TTC549 (cell line): ENCODE measurements around the gene FXR1.
"Not testable (repeated sequence)": the region's sequence is repeated elsewhere in the genome, so short reads cannot be mapped to it uniquely, and the experiment has no call there.

Experiments
- FAIRE-seq: peaks from 2 replicates; lab custom pipeline; 2012; peaks lifted over from hg19 to GRCh38; lab: Jason Lieb, UNC

FXR1 gene

DNA sequence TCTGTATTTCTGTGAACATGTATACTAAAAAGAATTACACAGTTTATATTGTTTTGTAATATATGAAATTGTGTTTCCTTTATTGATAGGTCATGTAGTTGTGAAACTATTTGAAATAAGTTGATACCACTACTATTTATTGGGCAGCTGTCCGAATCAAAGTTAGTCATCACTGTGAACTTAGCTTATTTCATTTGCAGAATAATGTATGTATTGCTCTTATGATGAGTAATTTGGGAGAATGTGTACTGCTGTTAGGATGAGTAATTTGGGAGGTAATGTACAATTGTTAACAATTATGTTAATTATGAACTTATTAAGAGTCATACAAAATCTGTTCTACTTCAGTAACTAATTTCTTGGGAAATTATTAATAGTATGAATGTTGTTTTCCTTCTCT is 22.2 kb downstream of the FXR1 start:
- FAIRE-seq: no peak

DNA sequence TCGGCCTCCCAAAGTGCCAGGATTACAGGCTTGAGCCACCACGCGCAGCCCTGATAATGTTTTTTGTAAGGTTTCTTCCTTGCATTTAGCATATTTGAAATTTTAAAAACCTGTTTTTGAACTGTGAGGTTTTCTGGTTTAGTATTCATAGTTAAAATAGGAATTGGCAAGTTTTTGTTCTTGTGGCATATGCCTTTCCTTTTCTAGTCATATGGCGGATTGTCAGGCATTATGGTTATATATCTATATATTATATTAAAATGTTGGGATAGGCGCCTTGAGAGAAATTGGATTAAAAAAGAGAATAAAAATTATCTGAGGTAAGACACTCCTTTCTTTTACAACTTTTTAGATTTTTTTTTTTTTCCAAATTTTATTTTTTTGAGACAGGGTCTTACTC is 28.4 kb downstream of the FXR1 start:
- FAIRE-seq: no peak

DNA sequence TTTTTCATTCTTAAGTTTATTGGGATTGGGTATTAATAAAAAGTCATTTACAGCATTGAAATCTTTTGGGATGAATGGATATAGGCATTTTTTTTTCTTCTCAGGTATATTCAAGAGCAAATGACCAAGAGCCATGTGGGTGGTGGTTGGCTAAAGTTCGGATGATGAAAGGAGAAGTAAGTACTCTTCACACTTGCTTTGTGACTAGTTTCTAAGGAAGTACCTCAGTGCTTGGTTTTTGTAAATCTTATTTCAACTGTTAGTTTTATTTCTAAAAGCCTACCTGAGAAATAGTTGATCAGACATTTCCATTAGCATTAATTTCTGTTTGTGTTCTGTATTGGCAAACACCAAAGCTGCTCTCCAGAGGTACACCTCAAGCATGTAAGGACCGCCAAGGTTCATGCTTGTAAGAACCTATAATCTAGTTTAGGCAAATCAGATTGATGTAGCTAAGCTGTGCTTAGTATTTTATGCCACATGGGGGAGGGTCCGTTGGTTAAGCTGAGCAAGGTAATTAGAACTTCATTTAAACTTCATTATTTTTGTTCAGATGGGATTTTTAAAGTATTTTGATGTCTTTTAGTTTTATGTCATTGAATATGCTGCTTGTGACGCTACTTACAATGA is 35.4 kb downstream of the FXR1 start:
- FAIRE-seq: no peak

DNA sequence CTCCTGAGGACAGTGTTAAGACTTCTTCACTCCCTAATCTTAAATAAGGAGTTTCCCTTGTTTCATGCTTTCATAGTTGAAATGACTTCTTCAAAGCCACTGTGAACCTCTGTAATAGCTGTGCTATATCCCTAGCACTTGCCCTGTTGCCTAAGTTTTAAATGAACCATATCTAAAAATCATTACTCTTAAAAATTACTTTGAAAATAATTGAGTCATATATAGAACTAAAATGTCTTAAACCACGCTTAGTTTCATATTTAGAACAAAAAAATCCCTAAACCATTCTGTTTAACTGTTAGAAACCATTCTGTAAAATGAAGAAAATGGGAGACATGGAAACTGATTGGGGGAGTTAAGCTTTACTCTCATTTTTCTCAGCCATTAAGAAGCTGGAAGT is 47.2 kb downstream of the FXR1 start:
- no peak for FAIRE-seq

DNA sequence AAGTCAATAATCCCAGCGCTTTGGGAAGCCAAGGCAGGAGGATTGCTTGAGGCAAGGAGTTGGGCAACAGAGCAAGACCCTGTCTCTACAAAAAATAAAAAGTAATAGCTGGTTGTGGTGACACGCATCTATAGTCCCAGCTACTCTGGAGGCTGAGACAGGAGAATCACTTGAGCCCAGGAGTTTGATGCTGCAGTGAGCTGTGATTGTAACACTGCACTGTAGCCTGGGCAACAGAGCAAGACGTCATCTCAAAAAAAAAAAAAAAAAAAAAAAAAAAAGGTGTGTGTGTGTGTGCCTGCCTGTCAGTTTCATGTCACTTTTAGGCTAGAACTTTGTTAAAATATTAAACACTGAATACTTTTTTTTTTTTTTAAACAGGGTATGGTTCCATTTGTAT is 48.6 kb downstream of the FXR1 start:
- FAIRE-seq: no peak

DNA sequence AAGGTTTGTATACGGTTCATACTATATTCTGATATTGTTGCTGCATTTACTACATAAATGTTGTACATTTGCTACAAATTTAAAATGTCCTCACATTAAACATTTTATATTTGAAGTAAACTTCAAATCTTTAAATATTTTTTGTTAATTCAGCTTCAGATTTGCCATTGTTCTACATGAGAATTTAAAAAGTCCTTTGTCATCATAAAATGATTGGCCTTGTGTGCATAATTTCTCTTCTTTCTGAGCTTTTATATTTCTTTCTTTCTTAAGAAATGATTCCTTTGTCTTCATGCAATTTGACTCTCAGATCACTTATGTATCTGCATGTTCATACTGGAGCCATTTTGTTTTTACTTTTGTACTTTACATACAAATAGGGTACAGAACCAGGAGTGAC is 49.1 kb downstream of the FXR1 start:
- FAIRE-seq: no peak

DNA sequence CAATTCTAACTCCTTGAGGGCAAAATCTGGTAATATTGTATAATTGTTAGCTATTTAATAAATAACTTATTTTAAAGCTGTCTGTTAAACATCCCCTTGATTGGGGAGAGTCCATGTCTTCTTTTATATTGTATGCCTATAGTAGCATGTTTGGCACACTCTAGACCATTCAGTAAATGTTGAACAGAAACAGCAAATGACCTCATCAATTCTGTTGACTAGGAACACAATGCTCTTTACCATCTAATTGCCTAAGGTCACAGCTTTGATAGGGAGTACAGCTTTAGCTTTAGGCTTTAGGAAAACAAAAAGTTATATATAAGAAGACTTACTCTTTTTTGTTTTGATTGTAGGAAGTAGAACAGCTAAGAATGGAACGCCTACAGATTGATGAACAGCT is 50.1 kb downstream of the FXR1 start:
- FAIRE-seq: no peak

DNA sequence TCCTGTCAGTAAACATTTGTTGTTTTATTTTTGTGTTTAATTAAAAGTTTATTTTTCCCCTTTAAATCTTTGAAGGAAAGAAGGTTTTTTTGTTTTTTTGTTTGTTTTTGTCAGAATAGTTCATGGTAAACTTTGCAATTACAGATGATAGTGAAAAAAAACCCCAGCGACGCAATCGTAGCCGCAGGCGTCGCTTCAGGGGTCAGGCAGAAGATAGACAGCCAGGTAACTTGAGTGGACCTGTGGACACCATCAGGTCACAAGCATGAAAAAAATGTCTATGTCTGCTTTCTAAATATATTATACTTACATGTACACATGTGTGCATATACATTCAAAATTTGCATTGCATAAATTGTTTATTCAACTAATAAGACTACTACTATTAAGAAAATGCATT is 58.5 kb downstream of the FXR1 start:
- FAIRE-seq: no peak

DNA sequence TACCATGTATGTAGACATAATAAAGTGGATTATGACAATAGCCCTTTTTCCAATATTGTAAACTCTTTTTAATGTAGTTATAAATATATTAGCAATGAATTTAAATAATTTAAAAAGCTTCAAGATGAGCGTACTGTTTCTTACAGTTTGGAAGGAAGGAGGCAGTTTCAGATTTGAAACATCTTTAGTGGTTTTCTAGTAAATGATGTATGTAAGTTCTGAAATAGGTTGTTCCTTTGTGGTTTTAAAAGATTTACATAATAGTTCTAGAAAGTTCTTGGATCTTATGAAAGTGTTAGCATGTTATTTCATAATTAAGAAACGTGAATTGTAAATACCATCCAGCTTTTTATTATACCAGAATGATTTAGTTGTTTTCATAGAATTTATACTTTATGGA is 61.1 kb downstream of the FXR1 start:
- FAIRE-seq: no peak

DNA sequence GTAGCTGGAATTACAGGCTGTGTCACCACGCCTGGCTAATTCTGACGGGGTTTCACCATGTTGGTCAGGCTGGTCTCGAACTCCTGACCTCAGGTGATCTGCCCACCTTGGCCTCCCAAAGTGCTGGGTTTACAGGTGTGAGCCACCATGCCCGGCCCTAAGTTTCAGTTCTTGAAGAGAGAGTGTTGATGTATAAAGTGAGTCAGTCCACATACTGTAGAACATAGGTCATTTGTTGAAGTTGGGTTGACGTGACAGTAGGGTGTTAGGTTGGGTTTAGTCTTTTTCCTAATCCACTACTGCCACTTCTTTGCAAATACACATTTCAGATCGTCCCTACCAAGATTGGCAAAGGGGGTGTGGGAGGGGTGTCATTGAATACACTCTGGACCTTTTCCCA is 61.8 kb downstream of the FXR1 start:
- FAIRE-seq: no peak

DNA sequence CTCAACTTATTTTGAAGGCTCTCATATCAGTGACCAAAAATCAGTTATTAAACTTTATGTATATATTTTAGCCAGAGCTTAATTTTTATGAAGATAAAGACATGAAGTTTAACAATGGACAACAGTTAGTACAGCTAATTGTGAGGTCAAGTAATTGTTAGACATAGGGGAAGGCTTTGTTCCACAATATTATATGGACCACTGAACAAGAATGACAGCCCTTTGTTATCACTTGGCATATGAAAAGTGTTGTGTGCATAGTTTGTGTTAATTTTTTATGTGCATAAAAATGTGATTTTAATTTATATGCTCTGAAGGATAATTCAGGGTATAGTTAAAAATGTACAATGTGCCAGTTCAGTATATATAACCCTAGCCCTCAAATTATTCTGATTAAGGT is 65.0 kb downstream of the FXR1 start:
- FAIRE-seq: no peak

DNA sequence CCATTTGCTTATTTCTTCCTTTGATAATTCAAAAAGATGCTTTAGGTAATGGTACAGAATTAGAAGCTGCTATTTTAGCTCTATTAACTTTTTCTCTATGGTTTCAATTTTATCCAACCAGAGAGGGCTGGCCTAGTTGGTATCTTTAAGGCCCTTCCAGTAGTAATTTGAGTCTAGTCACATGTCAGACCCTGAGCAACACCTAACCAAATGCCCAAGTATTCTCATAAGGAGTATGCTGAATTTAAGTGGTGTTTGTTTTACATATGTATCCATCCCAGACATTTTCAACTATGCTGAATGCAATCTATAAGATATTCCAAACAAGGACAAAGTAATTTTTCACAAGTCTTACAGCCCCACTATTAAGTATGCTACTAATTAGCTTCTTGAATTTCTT is 67.5 kb downstream of the FXR1 start:
- no peak for FAIRE-seq

DNA sequence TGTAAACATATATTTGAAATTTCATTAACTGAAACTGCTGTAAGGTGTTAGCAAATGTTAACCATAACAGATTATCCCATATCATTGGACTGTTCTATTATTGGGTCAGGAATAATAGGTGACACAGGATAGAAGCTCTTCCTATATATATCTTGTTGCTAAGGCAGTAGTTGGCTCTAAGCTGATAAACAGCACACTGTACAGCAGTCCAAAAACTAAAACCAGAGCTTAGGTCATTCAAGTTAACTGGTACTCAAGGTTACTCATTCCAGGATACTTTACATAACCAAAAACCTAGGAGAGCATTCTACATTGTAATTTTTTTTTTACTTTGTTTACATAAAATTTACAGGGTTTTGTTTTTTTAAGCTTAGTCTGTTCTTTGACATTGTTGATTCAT is 68.1 kb downstream of the FXR1 start:
- no peak for FAIRE-seq

DNA sequence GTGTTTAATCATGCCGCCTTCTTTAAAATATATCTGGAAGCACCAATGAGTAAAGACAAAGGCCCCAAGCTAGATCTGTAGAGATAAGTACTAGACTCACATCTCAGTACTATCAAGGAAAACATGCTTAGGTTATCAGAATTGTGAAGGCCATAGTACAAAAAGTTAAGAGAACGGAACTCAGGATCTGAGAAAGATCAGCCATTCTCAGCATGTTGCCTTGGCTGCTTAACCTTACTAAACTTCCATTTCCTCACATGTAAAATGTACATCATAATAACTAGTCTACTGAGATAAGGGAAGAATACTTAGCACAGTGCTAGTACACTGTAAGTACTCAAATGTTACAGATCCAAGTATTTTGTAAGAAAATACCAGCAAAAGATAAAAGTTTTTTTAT is 69.4 kb downstream of the FXR1 start:
- no peak for FAIRE-seq

DNA sequence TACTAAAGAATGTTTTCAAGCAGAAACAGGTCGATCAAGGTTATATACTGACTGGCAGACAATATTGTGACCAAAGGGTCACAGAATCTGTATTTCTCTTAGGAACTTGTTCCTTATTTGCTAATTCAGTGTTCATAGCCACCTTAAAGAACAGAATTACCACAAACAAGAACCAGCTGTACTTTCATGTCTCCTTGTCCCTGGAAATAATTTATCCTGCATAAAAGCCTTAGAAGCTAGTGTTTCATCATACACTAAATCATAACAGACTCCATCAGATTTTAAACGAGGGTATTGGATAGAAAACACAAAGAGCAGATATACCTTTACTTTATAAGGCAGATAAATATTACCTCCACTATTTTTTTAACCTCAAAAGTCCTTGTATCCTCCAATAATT is 70.7 kb downstream of the FXR1 start:
- no peak for FAIRE-seq

DNA sequence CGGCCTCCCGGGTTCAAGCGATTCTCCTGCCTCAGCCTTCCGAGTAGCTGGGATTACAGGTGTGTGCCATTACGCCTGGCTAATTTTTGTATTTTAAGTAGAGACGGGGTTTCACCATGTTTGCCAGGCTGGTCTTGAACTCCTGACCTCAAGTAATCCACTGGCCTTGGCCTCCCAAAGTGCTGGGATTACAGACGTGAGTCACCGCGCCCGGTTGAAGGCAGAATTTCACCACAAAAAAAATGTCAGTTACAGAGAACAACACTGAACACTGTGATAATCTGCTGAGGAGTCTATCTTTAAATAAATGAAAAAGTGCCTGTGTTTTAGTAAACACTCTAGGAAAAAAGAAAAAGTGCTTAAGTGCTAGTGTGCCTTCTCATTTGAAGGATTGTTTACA is 73.9 kb downstream of the FXR1 start:
- FAIRE-seq: not testable (repeated sequence)

DNA sequence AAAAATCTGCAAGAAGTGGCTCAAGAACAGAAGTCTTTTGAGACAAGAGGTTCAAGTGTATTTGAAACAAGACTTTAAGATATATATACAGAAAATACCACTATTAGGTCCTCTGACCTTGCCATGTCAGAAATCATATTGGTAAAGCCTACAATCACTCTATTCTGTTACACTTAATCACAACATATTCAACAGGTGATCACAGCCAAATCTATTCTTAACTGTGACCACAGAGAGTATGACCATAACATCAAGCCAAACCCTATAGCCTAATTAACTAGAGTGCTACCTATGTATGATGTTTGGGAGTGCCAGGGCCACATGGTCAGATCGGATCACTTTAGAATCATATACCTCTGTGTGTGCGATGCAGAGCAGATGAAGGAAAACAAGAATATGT is 74.9 kb downstream of the FXR1 start:
- no peak for FAIRE-seq

DNA sequence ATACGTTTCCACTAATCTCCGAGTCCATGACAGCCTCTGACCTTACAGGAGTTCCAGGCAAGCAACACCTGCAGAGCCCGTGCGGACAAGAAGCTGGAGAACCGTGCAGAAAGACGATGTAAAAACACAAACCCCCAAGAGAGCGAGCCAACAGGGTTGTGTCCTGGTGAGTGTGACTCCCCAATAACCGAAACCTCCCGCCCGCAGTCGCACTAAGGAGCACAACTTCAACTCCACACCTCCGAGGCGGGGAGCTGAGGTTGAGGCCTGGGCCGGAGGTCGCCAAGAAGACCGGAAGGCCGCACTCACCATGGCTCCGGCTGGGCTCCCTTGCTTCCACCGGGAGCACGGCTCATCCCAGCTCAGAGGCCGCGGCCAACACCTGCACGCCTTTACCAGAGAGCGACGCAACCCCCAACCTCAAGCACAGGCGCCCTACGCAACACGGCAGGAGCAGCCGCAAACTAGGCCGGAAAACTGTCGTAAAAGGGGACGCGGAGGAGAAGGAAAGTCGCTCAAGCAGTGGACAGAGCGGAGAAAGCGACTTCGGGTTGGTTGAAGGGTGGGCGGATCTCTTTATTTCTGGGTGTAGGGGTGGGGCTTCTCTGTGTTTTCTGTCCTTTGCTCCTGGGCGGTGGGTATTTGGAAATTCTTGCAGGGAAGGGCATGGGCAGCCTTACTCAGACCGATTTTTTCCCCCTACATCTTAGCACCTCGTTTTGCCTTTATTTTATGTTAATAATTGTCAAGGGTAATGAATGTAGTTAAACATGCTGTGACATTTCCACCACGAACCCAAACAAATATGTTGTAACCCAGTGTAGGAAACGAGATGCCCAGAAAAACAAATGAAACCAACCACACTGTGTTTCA is 77.1 kb downstream of the FXR1 start, which contains the start of gene DNAJC19:
Gene DNAJC19, minus strand, starts transcription at position 446 of the 873 bp plus-strand sequence. Its CDS starts 134 bp downstream, at position 312.
- FAIRE-seq: peak; percentile 68

DNA sequence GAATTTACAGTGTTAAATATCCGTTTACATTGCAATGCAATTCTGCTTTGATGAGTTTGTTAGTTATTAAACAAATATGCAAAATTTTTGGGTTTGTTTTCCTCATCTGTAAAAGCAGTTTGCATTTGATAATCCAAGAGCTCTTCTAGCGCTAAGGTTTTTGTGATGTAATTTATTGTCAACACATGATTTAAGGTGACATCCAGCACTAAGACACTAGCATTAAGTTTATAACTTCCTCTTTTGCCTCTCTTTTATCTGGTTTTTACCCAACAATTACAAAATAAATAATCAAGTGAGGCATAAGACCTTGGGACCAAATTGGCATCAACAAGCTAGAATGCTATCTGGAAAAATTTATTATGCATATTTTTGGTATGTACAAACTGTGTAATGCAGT is 78.0 kb downstream of the FXR1 start:
- FAIRE-seq: no peak

DNA sequence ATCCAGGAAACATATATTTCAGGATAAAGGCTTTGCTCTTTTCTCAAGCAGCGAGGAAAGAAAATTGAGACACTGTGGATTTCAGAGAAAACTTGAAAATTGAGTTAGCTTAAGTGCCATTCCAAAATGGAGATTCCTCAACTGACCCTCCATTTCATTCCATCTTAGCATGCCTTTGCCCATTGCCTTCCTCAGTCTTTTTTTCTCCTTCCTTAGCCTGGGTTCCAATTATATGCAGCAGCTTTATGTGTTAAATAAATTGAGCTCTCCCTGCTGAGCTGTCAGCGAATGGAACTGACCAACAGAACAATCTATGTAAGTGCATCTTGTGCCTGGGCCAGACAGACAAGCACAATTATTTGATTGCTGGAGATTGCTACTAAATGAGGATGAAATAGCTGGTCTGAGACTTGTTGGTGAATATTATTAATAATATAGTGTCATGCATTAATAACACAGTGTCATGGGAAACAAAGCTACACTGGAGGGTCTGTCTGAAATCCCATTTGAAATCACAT is 84.0 kb downstream of the FXR1 start:
- FAIRE-seq: no peak

DNA sequence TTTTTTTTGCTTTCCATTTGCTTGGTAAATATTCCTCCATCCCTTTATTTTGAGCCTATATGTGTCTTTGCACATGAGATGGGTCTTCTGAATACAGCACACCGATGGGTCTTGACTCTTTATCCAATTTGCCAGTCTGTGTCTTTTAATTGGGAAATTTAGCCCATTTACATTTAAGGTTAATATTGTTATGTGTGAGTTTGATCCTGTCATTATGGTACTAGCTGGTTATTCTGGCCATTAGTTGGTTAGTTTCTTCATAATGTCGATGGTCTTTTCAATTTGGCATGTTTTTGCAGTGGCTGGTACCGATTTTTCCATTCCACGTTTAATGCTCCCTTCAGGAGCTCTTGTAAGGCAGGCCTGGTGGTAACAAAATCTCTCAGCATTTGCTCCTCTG is 89.9 kb downstream of the FXR1 start:
- not testable (repeated sequence) for FAIRE-seq

DNA sequence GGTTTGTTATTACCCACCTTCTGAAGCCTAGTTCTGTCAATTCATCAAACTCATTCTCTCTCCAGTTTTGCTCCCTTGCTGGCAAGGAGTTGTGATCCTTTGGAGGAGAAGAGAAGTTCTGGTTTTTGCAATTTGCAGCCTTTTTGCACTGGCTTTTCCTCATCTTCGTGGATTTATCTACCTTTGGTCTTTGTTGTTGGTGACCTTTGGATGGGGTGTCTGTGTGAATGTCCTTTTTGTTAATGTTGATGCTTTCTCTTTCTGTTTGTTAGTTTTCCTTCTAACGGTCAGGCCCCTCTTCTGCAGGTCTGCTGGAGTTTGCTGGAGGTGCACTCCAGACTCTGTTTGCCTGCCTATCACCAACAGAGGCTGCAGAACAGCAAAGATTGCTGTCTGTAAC is 91.0 kb downstream of the FXR1 start:
- FAIRE-seq: not testable (repeated sequence)

DNA sequence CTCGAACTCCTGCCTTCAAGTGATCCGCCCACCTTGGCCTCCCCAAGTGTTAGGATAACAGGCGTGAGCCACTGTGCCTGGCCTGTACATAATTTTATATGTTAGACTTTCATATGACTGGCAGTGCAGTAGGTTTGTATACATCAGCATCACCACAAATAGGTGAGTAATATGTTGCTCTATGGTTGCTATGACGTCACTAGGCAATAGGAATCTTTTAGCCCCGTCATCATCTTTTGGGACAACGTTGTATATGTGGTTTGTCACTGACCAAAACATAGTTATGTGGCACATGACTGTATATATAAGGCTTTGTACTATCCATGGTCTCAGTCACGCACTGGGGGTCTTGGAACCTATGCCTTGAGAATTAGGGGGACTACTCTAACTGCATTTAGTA is 94.1 kb downstream of the FXR1 start:
- no peak for FAIRE-seq

DNA sequence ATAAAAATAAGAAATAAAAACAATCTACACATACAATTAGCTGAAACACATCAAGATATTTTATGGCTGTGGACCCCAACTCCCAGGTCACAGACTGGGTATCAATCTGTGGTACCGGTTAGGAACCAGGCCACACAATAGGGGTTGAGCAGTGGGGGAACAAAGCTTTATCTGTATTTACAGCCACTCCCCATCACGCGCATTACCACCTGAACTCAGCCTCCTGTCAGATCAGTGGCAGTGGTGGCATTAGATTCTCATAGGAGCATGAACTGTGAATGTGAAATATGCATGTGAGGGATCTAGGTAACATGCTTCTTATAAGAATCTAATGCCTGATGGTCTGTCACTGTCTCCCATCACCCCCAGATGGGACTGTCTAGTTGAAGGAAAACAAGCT is 94.8 kb downstream of the FXR1 start:
- FAIRE-seq: no peak
